Left ventricle myocardium superior (tissue), 1 donor: ENCODE results near the gene RNF31. TPM values are rescaled to one million over a fixed set of nuclear protein-coding genes. Genes with fewer than 3 reads are reported as not detected.
"Not testable (repeated sequence)": the region's sequence is repeated elsewhere in the genome, so short reads cannot be mapped to it uniquely, and the experiment has no call there.

Experiments used
- ATAC-seq: fragments of 200-7000 bp; cut with Tn5 transposase; one replicate; pipeline ENCODE4 v1.9.1; 2020; ENCODE audit warnings: mild to moderate bottlenecking, moderate library complexity
- DNase-seq: peaks from one replicate; pipeline ENCODE4 v3.0.0-alpha.2; 2020
- intact Hi-C: fragments of 100-400 bp; cut with micrococcal nuclease; formaldehyde crosslinking; loops from one replicate; pipeline ENCODE4 v1.11.0; 2022
- total RNA-seq: library from RNA; stranded (reverse); fragmentation: NEBNext Ultra II Directional; extraction: Animal tissue kit (Norgen Biotek cat#: 25700); gene quantifications from one replicate; pipeline ENCODE4 v1.2.1, GENCODE V29; 2021
- donor health status: DM: no; HTN: yes; CAD: no; lungs with severe emphysema.

RNF31 gene
- total RNA-seq, 1 donor from 2014 or later: 42.8 TPM

GRCh38 chr14:24192933-24193332, 45.6 kb downstream of the RNF31 start:
- ATAC-seq (no peak), DNase-seq (no peak)
- intact Hi-C loops: no loop called here

GRCh38 chr14:24194186-24194872, 47.0 kb downstream of the RNF31 start:
- intact Hi-C loops: no loop called here
- ATAC-seq (no peak), DNase-seq (no peak)

GRCh38 chr14:24194873-24195185, 47.5 kb downstream of the RNF31 start:
- ATAC-seq (no peak), DNase-seq (no peak)
- intact Hi-C loops: no loop called here

- DNase-seq: peak; percentile 93
- intact Hi-C loops: no loop called here
- peak; percentile 95 for ATAC-seq
Observed at GRCh38 chr14:24195186-24196070, 48.1 kb downstream of the RNF31 start, which contains the start of gene TM9SF1. Gene TM9SF1 (minus strand): TSS chr14:24195441. CDS start chr14:24195019, 422 bp downstream.

- intact Hi-C loops: no loop called here
- DNase-seq (no peak), ATAC-seq (peak; percentile 35)
Observed at GRCh38 chr14:24196071-24197055, 49.1 kb downstream of the RNF31 start.

GRCh38 chr14:24197056-24197450, 49.8 kb downstream of the RNF31 start:
- ATAC-seq (no peak), DNase-seq (no peak)
- intact Hi-C loops: no loop called here

GRCh38 chr14:24198814-24199524, 51.7 kb downstream of the RNF31 start:
- ATAC-seq (no peak), DNase-seq (no peak)
- intact Hi-C loops: no loop called here

- DNase-seq, ATAC-seq, intact Hi-C loops: not testable (repeated sequence)
Observed at GRCh38 chr14:24202538-24202937, 55.2 kb downstream of the RNF31 start.

GRCh38 chr14:24203249-24203886, 56.1 kb downstream of the RNF31 start:
- ATAC-seq, intact Hi-C loops, DNase-seq: not testable (repeated sequence)

GRCh38 chr14:24204163-24205146, 57.2 kb downstream of the RNF31 start:
- DNase-seq (no peak), ATAC-seq (no peak)
- intact Hi-C loops: no loop called here

- no peak for ATAC-seq
Observed at GRCh38 chr14:24206260-24207103, 59.2 kb downstream of the RNF31 start.

GRCh38 chr14:24207104-24207551, 59.8 kb downstream of the RNF31 start:
- intact Hi-C loops: no loop called here
- DNase-seq: no peak
- ATAC-seq: no peak

More at GRCh38 chr14:24206260-24207103, 59.2 kb downstream of the RNF31 start:
- DNase-seq: no peak
- intact Hi-C loops: no loop called here

GRCh38 chr14:24207625-24208024, 60.3 kb downstream of the RNF31 start:
- DNase-seq (no peak), ATAC-seq (no peak)
- intact Hi-C loops: no loop called here
